ENCODE measurements around the gene MT1B.

DNA sequence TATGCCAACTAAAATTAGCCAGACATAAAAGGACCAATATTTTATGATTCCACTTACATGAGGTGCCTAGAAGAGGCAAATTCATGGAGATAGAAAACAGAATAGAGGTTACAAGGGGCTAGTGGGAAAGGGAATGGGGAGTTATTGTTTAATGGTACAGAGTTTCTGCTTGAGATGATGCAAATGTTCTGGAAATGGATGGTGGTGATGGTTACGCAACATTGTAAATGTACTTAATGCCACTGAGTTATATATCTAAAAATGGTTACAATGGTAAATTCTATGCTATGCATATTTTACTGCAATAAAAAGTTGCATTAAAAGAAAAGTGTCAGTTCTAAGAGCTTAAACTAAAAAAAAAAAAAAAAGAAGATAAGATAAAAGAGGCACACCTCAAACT is 48.5 kb downstream of the MT1B start:
- TF ChIP-seq, protein P1, sequence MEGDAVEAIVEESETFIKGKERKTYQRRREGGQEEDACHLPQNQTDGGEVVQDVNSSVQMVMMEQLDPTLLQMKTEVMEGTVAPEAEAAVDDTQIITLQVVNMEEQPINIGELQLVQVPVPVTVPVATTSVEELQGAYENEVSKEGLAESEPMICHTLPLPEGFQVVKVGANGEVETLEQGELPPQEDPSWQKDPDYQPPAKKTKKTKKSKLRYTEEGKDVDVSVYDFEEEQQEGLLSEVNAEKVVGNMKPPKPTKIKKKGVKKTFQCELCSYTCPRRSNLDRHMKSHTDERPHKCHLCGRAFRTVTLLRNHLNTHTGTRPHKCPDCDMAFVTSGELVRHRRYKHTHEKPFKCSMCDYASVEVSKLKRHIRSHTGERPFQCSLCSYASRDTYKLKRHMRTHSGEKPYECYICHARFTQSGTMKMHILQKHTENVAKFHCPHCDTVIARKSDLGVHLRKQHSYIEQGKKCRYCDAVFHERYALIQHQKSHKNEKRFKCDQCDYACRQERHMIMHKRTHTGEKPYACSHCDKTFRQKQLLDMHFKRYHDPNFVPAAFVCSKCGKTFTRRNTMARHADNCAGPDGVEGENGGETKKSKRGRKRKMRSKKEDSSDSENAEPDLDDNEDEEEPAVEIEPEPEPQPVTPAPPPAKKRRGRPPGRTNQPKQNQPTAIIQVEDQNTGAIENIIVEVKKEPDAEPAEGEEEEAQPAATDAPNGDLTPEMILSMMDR (IDR thresholded peaks at IDR 0.05) = no peak
- no peak for TF ChIP-seq POLR2A (IDR thresholded peaks at IDR 0.05)
- no peak for TF ChIP-seq EP300 (IDR thresholded peaks at IDR 0.05)
